Measurements from ENCODE around the gene SNRPD3. TPM values are rescaled to one million over a fixed set of nuclear protein-coding genes. Genes with fewer than 3 reads are reported as not detected.

Gene SNRPD3
- total RNA-seq, 4 donors from 2014 or later: 98.7 to 127 (median 111) TPM

- 81 to 82% methylated on average over 5 to 7 of the region's 7 CpGs for WGBS, 2 donors
- no peak for TF ChIP-seq EP300 (IDR thresholded peaks at IDR 0.05)
- no peak for TF ChIP-seq POLR2A (IDR thresholded peaks at IDR 0.05)
- TF ChIP-seq, protein P1, sequence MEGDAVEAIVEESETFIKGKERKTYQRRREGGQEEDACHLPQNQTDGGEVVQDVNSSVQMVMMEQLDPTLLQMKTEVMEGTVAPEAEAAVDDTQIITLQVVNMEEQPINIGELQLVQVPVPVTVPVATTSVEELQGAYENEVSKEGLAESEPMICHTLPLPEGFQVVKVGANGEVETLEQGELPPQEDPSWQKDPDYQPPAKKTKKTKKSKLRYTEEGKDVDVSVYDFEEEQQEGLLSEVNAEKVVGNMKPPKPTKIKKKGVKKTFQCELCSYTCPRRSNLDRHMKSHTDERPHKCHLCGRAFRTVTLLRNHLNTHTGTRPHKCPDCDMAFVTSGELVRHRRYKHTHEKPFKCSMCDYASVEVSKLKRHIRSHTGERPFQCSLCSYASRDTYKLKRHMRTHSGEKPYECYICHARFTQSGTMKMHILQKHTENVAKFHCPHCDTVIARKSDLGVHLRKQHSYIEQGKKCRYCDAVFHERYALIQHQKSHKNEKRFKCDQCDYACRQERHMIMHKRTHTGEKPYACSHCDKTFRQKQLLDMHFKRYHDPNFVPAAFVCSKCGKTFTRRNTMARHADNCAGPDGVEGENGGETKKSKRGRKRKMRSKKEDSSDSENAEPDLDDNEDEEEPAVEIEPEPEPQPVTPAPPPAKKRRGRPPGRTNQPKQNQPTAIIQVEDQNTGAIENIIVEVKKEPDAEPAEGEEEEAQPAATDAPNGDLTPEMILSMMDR (IDR thresholded peaks at IDR 0.05): no peak
- H3K9me3 ChIP-seq: no peaks in the 10 kb centered on the region
- peaks cover 10 to 90% (median 34%) of the 10 kb centered on the region in 3 donors for H3K36me3 ChIP-seq
- H3K4me3 ChIP-seq: no peak overlapping the region
- no peak for DNase-seq (ENCODE audit: low spot score in 2 of 2)
- peak overlapping the region in 1 of 4 donors; percentile 76 for H3K27ac ChIP-seq
- no peaks in the 10 kb centered on the region for H3K27me3 ChIP-seq
- peaks cover 0 to 29% (median 2%) of the 10 kb centered on the region in 4 donors for H3K4me1 ChIP-seq
Observed at GRCh38 chr22:24543185-24543601, 12.6 kb upstream of the SNRPD3 start.

- H3K9me3 ChIP-seq: no peaks in the 10 kb centered on the region
- TF ChIP-seq POLR2A (IDR thresholded peaks at IDR 0.05) (no peak), EP300 (IDR thresholded peaks at IDR 0.05) (no peak)
- TF ChIP-seq, protein P1 (IDR thresholded peaks at IDR 0.05): no peak
- peak overlapping the region in 1 of 4 donors; percentile 76 for H3K27ac ChIP-seq
- no peak overlapping the region for H3K4me3 ChIP-seq
- peaks cover 0 to 29% (median 2%) of the 10 kb centered on the region in 4 donors for H3K4me1 ChIP-seq
- 60 to 85% methylated on average over 1 to 11 of the region's 11 CpGs for WGBS, 2 donors
- DNase-seq (ENCODE audit: low spot score in 2 of 2): no peak
- peaks cover 10 to 90% (median 39%) of the 10 kb centered on the region in 3 donors for H3K36me3 ChIP-seq
- H3K27me3 ChIP-seq: no peaks in the 10 kb centered on the region
Observed at GRCh38 chr22:24543679-24544243, 12.0 kb upstream of the SNRPD3 start.

DNA sequence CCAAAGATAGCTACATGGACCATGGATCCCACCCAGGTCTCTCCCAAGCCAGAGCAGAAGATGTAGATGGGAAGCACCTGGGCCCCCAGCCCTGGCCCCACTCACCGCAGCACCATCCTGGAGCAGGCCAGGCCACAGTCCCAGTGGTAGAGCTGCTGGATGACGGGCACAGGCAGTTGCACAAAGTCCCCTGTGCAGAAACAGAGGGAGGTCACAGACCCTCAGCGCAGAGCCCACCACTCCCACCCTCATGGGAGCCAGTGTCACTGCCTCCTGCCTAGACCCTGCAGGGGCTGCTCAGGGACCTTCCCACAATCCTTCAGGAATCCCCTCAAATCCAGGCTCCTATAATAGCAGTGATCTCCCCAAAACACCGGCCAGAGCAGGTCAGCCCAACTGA, 7.0 kb upstream of the SNRPD3 start:
- WGBS, 2 donors: 92 to 95% methylated on average over 2 to 3 of the region's 4 CpGs
- H3K36me3 ChIP-seq: peaks cover 6 to 53% (median 20%) of the 10 kb centered on the region in 3 donors
- no peak overlapping the region for H3K27ac ChIP-seq
- H3K4me1 ChIP-seq: peaks cover 0 to 55% (median 23%) of the 10 kb centered on the region in 4 donors
- TF ChIP-seq, protein P1 (IDR thresholded peaks at IDR 0.05): no peak
- TF ChIP-seq POLR2A (IDR thresholded peaks at IDR 0.05) (no peak), EP300 (IDR thresholded peaks at IDR 0.05) (no peak)
- no peaks in the 10 kb centered on the region for H3K27me3 ChIP-seq
- no peak overlapping the region for H3K4me3 ChIP-seq
- DNase-seq (ENCODE audit: low spot score in 2 of 2): no peak
- no peaks in the 10 kb centered on the region for H3K9me3 ChIP-seq

- Histone ChIP-seq H3K9me3 (no peaks in the 10 kb centered on the region), H3K27me3 (no peaks in the 10 kb centered on the region), H3K36me3 (peaks cover 6 to 44% (median 20%) of the 10 kb centered on the region in 3 donors), H3K4me3 (no peak overlapping the region), H3K4me1 (peaks cover 0 to 47% (median 23%) of the 10 kb centered on the region in 4 donors), H3K27ac (peak overlapping the region in 1 of 4 donors; percentile 28)
- DNase-seq (ENCODE audit: low spot score in 2 of 2): no peak
- WGBS, 2 donors: 84 to 85% methylated on average over 8 of the region's 8 CpGs
- TF ChIP-seq EP300 (IDR thresholded peaks at IDR 0.05) (no peak), POLR2A (IDR thresholded peaks at IDR 0.05) (no peak)
- TF ChIP-seq, protein P1 (IDR thresholded peaks at IDR 0.05): no peak
Observed at GRCh38 chr22:24550028-24550901, 5.5 kb upstream of the SNRPD3 start.
